ENCODE results near the gene TFCP2.

TFCP2 gene

GRCh38 chr12:51174501-51174900 lies 1.6 kb upstream of the TFCP2 start:
- Histone ChIP-seq H3K27ac (ENCODE audit: low read length) (no peak overlapping the region), H3K4me2 (ENCODE audit: low read length) (no peak overlapping the region), H3K4me3 (ENCODE audit: low read length) (no peak overlapping the region), H3K9me3 (ENCODE audit: insufficient read depth, low read length) (no peaks in the 10 kb centered on the region), H3K79me2 (ENCODE audit: low read length) (peaks cover 34% of the 10 kb centered on the region), H4K20me1 (ENCODE audit: insufficient read depth, low read length) (no peaks in the 10 kb centered on the region), H3K9ac (ENCODE audit: low read length) (no peak overlapping the region), H3K4me1 (ENCODE audit: low read length) (peaks cover 9% of the 10 kb centered on the region), H2AFZ (ENCODE audit: low read depth, low read length) (no peak overlapping the region), H3K36me3 (replicated peaks; ENCODE audit: low read depth, low read length) (peaks cover 5% of the 10 kb centered on the region), H3K27me3 (ENCODE audit: low read depth, low read length) (no peaks in the 10 kb centered on the region)
- TF ChIP-seq CTCF (IDR thresholded peaks at IDR 0.05; ENCODE audit: low read depth, low read length), result no peak
- TF ChIP-seq EZH2phosphoT487 (IDR thresholded peaks at IDR 0.05; ENCODE audit: low read depth), result no peak

- no peaks in the 10 kb centered on the region for H3K27me3 ChIP-seq (ENCODE audit: low read depth, low read length)
- peaks cover 9% of the 10 kb centered on the region for H3K4me1 ChIP-seq (ENCODE audit: low read length)
- H3K4me3 ChIP-seq (ENCODE audit: low read length), result peak overlapping the region; percentile 92
- no peak overlapping the region for H2AFZ ChIP-seq (ENCODE audit: low read depth, low read length)
- peak overlapping the region; percentile 93 for H3K4me2 ChIP-seq (ENCODE audit: low read length)
- H3K9me3 ChIP-seq (ENCODE audit: insufficient read depth, low read length), result no peaks in the 10 kb centered on the region
- peaks cover 5% of the 10 kb centered on the region for H3K36me3 ChIP-seq (replicated peaks; ENCODE audit: low read depth, low read length)
- H3K79me2 ChIP-seq (ENCODE audit: low read length), result peaks cover 57% of the 10 kb centered on the region
- no peaks in the 10 kb centered on the region for H4K20me1 ChIP-seq (ENCODE audit: insufficient read depth, low read length)
- H3K27ac ChIP-seq (ENCODE audit: low read length), result peak overlapping the region; percentile 68
- peak overlapping the region; percentile 83 for H3K9ac ChIP-seq (ENCODE audit: low read length)
- no peak for TF ChIP-seq CTCF (IDR thresholded peaks at IDR 0.05; ENCODE audit: low read depth, low read length)
These were observed 936 bp downstream of the TFCP2 start for GRCh38 chr12:51171884-51172514.

GRCh38 chr12:51163795-51164194 lies 9.1 kb downstream of the TFCP2 start:
- Histone ChIP-seq H2AFZ (ENCODE audit: low read depth, low read length) (no peak overlapping the region), H3K4me3 (ENCODE audit: low read length) (no peak overlapping the region), H3K27ac (ENCODE audit: low read length) (no peak overlapping the region), H3K27me3 (ENCODE audit: low read depth, low read length) (no peaks in the 10 kb centered on the region), H3K36me3 (replicated peaks; ENCODE audit: low read depth, low read length) (no peaks in the 10 kb centered on the region), H3K4me1 (ENCODE audit: low read length) (no peaks in the 10 kb centered on the region), H3K79me2 (ENCODE audit: low read length) (peaks cover 81% of the 10 kb centered on the region), H3K9ac (ENCODE audit: low read length) (no peak overlapping the region), H4K20me1 (ENCODE audit: insufficient read depth, low read length) (peaks cover 15% of the 10 kb centered on the region; the same call in 1 of the 2 replicates), H3K4me2 (ENCODE audit: low read length) (no peak overlapping the region), H3K9me3 (ENCODE audit: insufficient read depth, low read length) (no peaks in the 10 kb centered on the region)
- no peak for TF ChIP-seq CTCF (IDR thresholded peaks at IDR 0.05; ENCODE audit: low read depth, low read length)

- H3K27me3 ChIP-seq (ENCODE audit: low read depth, low read length), result no peaks in the 10 kb centered on the region
- H3K9ac ChIP-seq (ENCODE audit: low read length), result no peak overlapping the region
- H3K79me2 ChIP-seq (ENCODE audit: low read length), result peaks cover 71% of the 10 kb centered on the region
- H3K36me3 ChIP-seq (replicated peaks; ENCODE audit: low read depth, low read length), result no peaks in the 10 kb centered on the region
- H3K4me1 ChIP-seq (ENCODE audit: low read length), result no peaks in the 10 kb centered on the region
- no peak overlapping the region for H3K4me3 ChIP-seq (ENCODE audit: low read length)
- H3K9me3 ChIP-seq (ENCODE audit: insufficient read depth, low read length), result no peaks in the 10 kb centered on the region
- no peak overlapping the region for H3K27ac ChIP-seq (ENCODE audit: low read length)
- H4K20me1 ChIP-seq (ENCODE audit: insufficient read depth, low read length), result peaks cover 15% of the 10 kb centered on the region; the same call in 1 of the 2 replicates
- no peak overlapping the region for H2AFZ ChIP-seq (ENCODE audit: low read depth, low read length)
- TF ChIP-seq CTCF (IDR thresholded peaks at IDR 0.05; ENCODE audit: low read depth, low read length) (no peak), EZH2phosphoT487 (IDR thresholded peaks at IDR 0.05; ENCODE audit: low read depth) (no peak)
- no peak overlapping the region for H3K4me2 ChIP-seq (ENCODE audit: low read length)
These were observed 10.7 kb downstream of the TFCP2 start for GRCh38 chr12:51162217-51162616.
